ENCODE measurements around the gene SLC16A4. TPM values are rescaled to one million over a fixed set of nuclear protein-coding genes. Genes with fewer than 3 reads are reported as not detected.

SLC16A4 gene
- polyA plus RNA-seq, 1 of the 3 experiments (the other 2 are of a cell fraction), result 3.0 TPM

- peaks cover 44 to 64% of the 10 kb centered on the region in 2 experiments for H3K36me3 ChIP-seq (replicated peaks in 1 of 2; ENCODE audit: control insufficient read depth in 1 of 2, insufficient read depth in 2 of 2, low read length in 1 of 2)
- ChIA-PET POLR2A (interaction anchor here (1.1 kb wide), 1 partner anchor 66 kb away, joined by 4 read pairs; no protein-coding TSS in a partner anchor), CTCF (interaction anchor here (0.5 to 1.8 kb wide), 7 partner anchors 8 to 202 kb away, joined by 3 to 8 read pairs (median 4); no protein-coding TSS in a partner anchor)
- DNase-seq, result no peak
- peaks cover 35% of the 10 kb centered on the region for H3K79me2 ChIP-seq (ENCODE audit: insufficient read depth)
- no peaks in the 10 kb centered on the region for H3K9me2 ChIP-seq
- no peaks in the 10 kb centered on the region for H3K27me3 ChIP-seq (ENCODE audit: insufficient read depth)
- no peak for TF ChIP-seq RXRA (IDR thresholded peaks at IDR 0.05; ENCODE audit: borderline replicate concordance, low read depth)
- TF ChIP-seq NFIC (IDR thresholded peaks at IDR 0.05; ENCODE audit: borderline replicate concordance), result no peak
- TF ChIP-seq RAD21 (IDR thresholded peaks at IDR 0.05; ENCODE audit: low read length), result no peak
- TF ChIP-seq TCF12 (IDR thresholded peaks at IDR 0.05), result no peak
- TF ChIP-seq CTCF (IDR thresholded peaks at IDR 0.05), result no peak
- TF ChIP-seq YY1 (IDR thresholded peaks at IDR 0.05; ENCODE audit: low read depth), result no peak
- no peak for TF ChIP-seq SMC3 (IDR thresholded peaks at IDR 0.05; ENCODE audit: low read depth, low read length)
- TF ChIP-seq MEF2A (IDR thresholded peaks at IDR 0.05; ENCODE audit: borderline replicate concordance, low read depth), result no peak
- TF ChIP-seq PBX3 (IDR thresholded peaks at IDR 0.05), result no peak
- no peak for TF ChIP-seq RCOR1 (IDR thresholded peaks at IDR 0.05; ENCODE audit: low read length)
- TF ChIP-seq USF2 (IDR thresholded peaks at IDR 0.05; ENCODE audit: borderline replicate concordance, low read depth, low read length), result no peak
- TF ChIP-seq NRF1 (IDR thresholded peaks at IDR 0.05; ENCODE audit: low read depth, low read length), result no peak
- no peak for TF ChIP-seq MXI1 (IDR thresholded peaks at IDR 0.05; ENCODE audit: low read depth, low read length)
- no peak for TF ChIP-seq REST (IDR thresholded peaks at IDR 0.05; ENCODE audit: low read depth, low read length)
- TF ChIP-seq EZH2phosphoT487 (IDR thresholded peaks at IDR 0.05; ENCODE audit: borderline replicate concordance, low read depth), result no peak
- no peak for TF ChIP-seq FOXJ3 (CRISPR knock-in tag; IDR thresholded peaks at IDR 0.05)
- no peak for TF ChIP-seq ZBTB33 (IDR thresholded peaks at IDR 0.05; ENCODE audit: borderline replicate concordance, low read depth)
- TF ChIP-seq POLR2AphosphoS5 (IDR thresholded peaks at IDR 0.05; ENCODE audit: low read depth, low read length), result no peak
- no peak for TF ChIP-seq ELF1 (IDR thresholded peaks at IDR 0.05)
- no peaks in the 10 kb centered on the region for H4K20me1 ChIP-seq (ENCODE audit: insufficient read depth)
- no peak overlapping the region for H3K9ac ChIP-seq
- no peak overlapping the region for H3K27ac ChIP-seq (ENCODE audit: low read depth in 2 of 2, low read length in 1 of 2)
- no peak overlapping the region for H3K4me2 ChIP-seq
- H2AFZ ChIP-seq (ENCODE audit: low read depth), result no peak overlapping the region
- peaks cover 6 to 15% of the 10 kb centered on the region in 2 experiments; a peak in 3 of 4 replicates for H3K4me1 ChIP-seq (ENCODE audit: control insufficient read depth in 1 of 2, insufficient read depth in 2 of 2, low read depth in 1 of 2, low read length in 1 of 2)
- WGBS (ENCODE audit: low lambda C conversion rate), result 81% methylated on average over 4 of the region's 4 CpGs
- no peaks in the 10 kb centered on the region for H3K9me3 ChIP-seq
- H3F3A ChIP-seq (replicated peaks; ENCODE audit: insufficient read depth), result peaks cover 18% of the 10 kb centered on the region
- no peak overlapping the region for H3K4me3 ChIP-seq (ENCODE audit: low read depth in 2 of 2, low read length in 1 of 2)
Measured at GRCh38 chr1:110404401-110404800, 13.6 kb upstream of the SLC16A4 start.

Data from SK-N-SH (cell line).